MM.1S (cell line): ENCODE measurements around the gene BICC1.

Experiments
- DNase-seq: peaks from one replicate; pipeline ENCODE4 v3.0.0-alpha.2; 2015
- H2AFZ ChIP-seq: fragments of 300-600 bp; sonication (generic); 2 replicates; pipeline ENCODE4 v1.6.0; 2016; ENCODE audit warnings: antibody characterized with exemption, low read length
- H3F3A ChIP-seq: fragments of 300-600 bp; sonication (generic); 2 replicates; pipeline ENCODE4 v1.6.1; 2016; ENCODE audit warnings: mild to moderate bottlenecking, antibody characterized with exemption, low read length, moderate library complexity, mixed read lengths; ENCODE audit not compliant: insufficient read depth
- H3K27ac ChIP-seq: fragments of 300-600 bp; sonication (generic); 2 replicates; pipeline ENCODE4 v1.5.1; 2016; ENCODE audit warnings: mild to moderate bottlenecking, low read length
- H3K27me3 ChIP-seq: fragments of 300-600 bp; sonication (generic); replicated peaks from 2 replicates; pipeline ENCODE4 v1.6.0; 2016; ENCODE audit warnings: low read length; ENCODE audit not compliant: insufficient read depth
- H3K36me3 ChIP-seq: fragments of 300-600 bp; sonication (generic); replicated peaks from 2 replicates; pipeline ENCODE4 v1.6.1; 2016; ENCODE audit warnings: mild to moderate bottlenecking, low read length, mixed read lengths; ENCODE audit not compliant: insufficient read depth
- H3K4me1 ChIP-seq: fragments of 300-600 bp; sonication (generic); 2 replicates; pipeline ENCODE4 v1.6.1; 2016; ENCODE audit warnings: low read length, mixed read lengths
- H3K4me2 ChIP-seq: fragments of 300-600 bp; sonication (generic); 2 replicates; pipeline ENCODE4 v1.6.0; 2016; ENCODE audit warnings: low read depth, low read length
- H3K4me3 ChIP-seq: fragments of 300-600 bp; sonication (generic); 2 replicates; pipeline ENCODE4 v1.5.1; 2016; ENCODE audit warnings: low read length, mixed read lengths
- H3K79me2 ChIP-seq: fragments of 300-600 bp; sonication (generic); 2 replicates; pipeline ENCODE4 v1.6.1; 2016; ENCODE audit warnings: mixed run types, low read length, mixed read lengths
- H3K9ac ChIP-seq: fragments of 300-600 bp; sonication (generic); 2 replicates; pipeline ENCODE4 v1.6.1; 2016; ENCODE audit warnings: low read length, mixed read lengths
- H3K9me2 ChIP-seq: fragments of 300-600 bp; sonication (generic); replicated peaks from 2 replicates; pipeline ENCODE4 v1.6.1; 2016; ENCODE audit warnings: mild to moderate bottlenecking, low read length, mixed read lengths; ENCODE audit not compliant: insufficient read depth
- H3K9me3 ChIP-seq: fragments of 300-600 bp; sonication (generic); replicated peaks from 2 replicates; pipeline ENCODE4 v1.6.1; 2016; ENCODE audit warnings: mild to moderate bottlenecking, low read length, mixed read lengths; ENCODE audit not compliant: insufficient read depth
- H4K20me1 ChIP-seq: fragments of 300-600 bp; sonication (generic); 2 replicates; pipeline ENCODE4 v1.6.1; 2016; ENCODE audit warnings: mild to moderate bottlenecking, low read length, moderate library complexity, mixed read lengths; ENCODE audit not compliant: insufficient read depth
- EZH2 ChIP-seq: fragments of 300-600 bp; sonication (generic); optimal IDR thresholded peaks from 2 replicates; pipeline ENCODE3; 2017; ENCODE audit warnings: low read depth, mild to moderate bottlenecking, antibody characterized with exemption, low read length, mixed read lengths
- EZH2phosphoT487 ChIP-seq: fragments of 300-600 bp; sonication (generic); IDR thresholded peaks from 2 replicates; pipeline ENCODE4 v1.6.1; 2018; ENCODE audit warnings: antibody characterized with exemption, low read length
- TF ChIP-seq, protein P1 (sequence below): fragments of 300-600 bp; sonication (generic); IDR thresholded peaks from 2 replicates; pipeline ENCODE4 v1.5.1; 2016; ENCODE audit warnings: antibody characterized with exemption, low read length, mixed read lengths

BICC1 gene

DNA sequence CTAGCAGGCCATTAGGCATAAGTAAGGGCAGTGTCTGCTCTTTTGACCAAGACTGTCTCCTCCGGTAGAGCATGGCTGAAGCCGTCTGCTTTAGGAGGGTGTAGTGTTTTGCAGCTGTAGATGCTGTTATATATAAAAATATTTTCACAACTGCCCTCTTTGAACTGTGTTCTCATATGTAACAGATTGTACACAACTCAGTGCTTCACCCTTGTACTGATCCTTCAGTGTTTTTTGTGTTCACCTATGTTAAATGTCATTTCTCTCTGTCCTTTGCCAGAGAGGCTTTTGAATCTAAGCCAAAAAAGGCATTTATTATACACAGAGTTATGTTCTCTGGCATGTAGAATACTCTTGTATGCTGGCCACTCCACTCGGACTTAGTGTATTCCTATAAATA is 135.5 kb downstream of the BICC1 start:
- Histone ChIP-seq H3F3A (no peaks in the 10 kb centered on the region), H3K9me2 (no peaks in the 10 kb centered on the region), H3K36me3 (no peaks in the 10 kb centered on the region), H3K4me3 (no peak overlapping the region), H4K20me1 (no peaks in the 10 kb centered on the region), H3K27ac (no peak overlapping the region), H3K9me3 (no peaks in the 10 kb centered on the region; the same call in 1 of the 2 replicates), H3K79me2 (no peaks in the 10 kb centered on the region), H3K9ac (no peak overlapping the region), H3K4me2 (no peak overlapping the region), H3K4me1 (no peaks in the 10 kb centered on the region), H2AFZ (no peak overlapping the region), H3K27me3 (no peaks in the 10 kb centered on the region)
- DNase-seq, result no peak
- TF ChIP-seq EZH2phosphoT487 (no peak), EZH2 (no peak)
- TF ChIP-seq, protein P1, sequence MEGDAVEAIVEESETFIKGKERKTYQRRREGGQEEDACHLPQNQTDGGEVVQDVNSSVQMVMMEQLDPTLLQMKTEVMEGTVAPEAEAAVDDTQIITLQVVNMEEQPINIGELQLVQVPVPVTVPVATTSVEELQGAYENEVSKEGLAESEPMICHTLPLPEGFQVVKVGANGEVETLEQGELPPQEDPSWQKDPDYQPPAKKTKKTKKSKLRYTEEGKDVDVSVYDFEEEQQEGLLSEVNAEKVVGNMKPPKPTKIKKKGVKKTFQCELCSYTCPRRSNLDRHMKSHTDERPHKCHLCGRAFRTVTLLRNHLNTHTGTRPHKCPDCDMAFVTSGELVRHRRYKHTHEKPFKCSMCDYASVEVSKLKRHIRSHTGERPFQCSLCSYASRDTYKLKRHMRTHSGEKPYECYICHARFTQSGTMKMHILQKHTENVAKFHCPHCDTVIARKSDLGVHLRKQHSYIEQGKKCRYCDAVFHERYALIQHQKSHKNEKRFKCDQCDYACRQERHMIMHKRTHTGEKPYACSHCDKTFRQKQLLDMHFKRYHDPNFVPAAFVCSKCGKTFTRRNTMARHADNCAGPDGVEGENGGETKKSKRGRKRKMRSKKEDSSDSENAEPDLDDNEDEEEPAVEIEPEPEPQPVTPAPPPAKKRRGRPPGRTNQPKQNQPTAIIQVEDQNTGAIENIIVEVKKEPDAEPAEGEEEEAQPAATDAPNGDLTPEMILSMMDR, result no peak

- H3K9me3 ChIP-seq, result no peaks in the 10 kb centered on the region; the same call in 1 of the 2 replicates
- DNase-seq, result no peak
- H3K36me3 ChIP-seq, result no peaks in the 10 kb centered on the region
- no peaks in the 10 kb centered on the region for H3K27me3 ChIP-seq
- H3K4me2 ChIP-seq, result no peak overlapping the region
- no peaks in the 10 kb centered on the region for H3K79me2 ChIP-seq
- H3K9me2 ChIP-seq, result no peaks in the 10 kb centered on the region
- no peaks in the 10 kb centered on the region for H3K4me1 ChIP-seq
- H2AFZ ChIP-seq, result no peak overlapping the region
- no peak overlapping the region for H3K27ac ChIP-seq
- no peaks in the 10 kb centered on the region for H4K20me1 ChIP-seq
- TF ChIP-seq EZH2phosphoT487 (no peak), EZH2 (no peak)
- no peak overlapping the region for H3K9ac ChIP-seq
- no peaks in the 10 kb centered on the region for H3F3A ChIP-seq
- H3K4me3 ChIP-seq, result no peak overlapping the region
Observed at GRCh38 chr10:58651040-58651439, 138.4 kb downstream of the BICC1 start.

DNA sequence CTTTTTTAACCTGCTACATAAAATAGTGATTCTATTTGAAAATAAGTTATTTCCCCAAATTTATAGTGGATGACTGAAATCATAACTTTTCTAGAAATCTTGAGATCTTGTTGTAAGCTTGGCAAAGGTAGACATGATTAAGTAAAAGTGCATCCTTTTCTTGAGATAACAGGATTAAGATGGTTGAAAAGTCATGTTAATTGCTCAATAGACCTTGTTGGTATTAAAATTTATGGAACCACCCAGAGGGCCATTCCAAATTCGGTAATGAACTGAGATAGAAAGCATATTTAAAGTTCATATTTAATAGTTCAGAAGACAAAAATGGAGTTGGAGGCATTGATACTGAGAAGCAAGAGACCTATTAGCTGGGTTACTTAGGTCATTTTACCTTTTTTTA is 139.1 kb downstream of the BICC1 start:
- no peak overlapping the region for H3K9ac ChIP-seq
- H3K4me3 ChIP-seq, result no peak overlapping the region
- no peak overlapping the region for H3K27ac ChIP-seq
- no peaks in the 10 kb centered on the region for H3K27me3 ChIP-seq
- H4K20me1 ChIP-seq, result no peaks in the 10 kb centered on the region
- no peaks in the 10 kb centered on the region; the same call in 1 of the 2 replicates for H3K9me3 ChIP-seq
- H2AFZ ChIP-seq, result no peak overlapping the region
- no peaks in the 10 kb centered on the region for H3K9me2 ChIP-seq
- no peaks in the 10 kb centered on the region for H3F3A ChIP-seq
- DNase-seq, result no peak
- H3K4me2 ChIP-seq, result no peak overlapping the region
- no peak for TF ChIP-seq EZH2
- H3K79me2 ChIP-seq, result no peaks in the 10 kb centered on the region
- H3K4me1 ChIP-seq, result no peaks in the 10 kb centered on the region
- H3K36me3 ChIP-seq, result no peaks in the 10 kb centered on the region

- no peaks in the 10 kb centered on the region for H3K9me2 ChIP-seq
- H3K9me3 ChIP-seq, result no peaks in the 10 kb centered on the region; the same call in 1 of the 2 replicates
- H4K20me1 ChIP-seq, result no peaks in the 10 kb centered on the region
- no peaks in the 10 kb centered on the region for H3F3A ChIP-seq
- TF ChIP-seq EZH2phosphoT487 (no peak), EZH2 (no peak)
- no peak for DNase-seq
- H2AFZ ChIP-seq, result no peak overlapping the region
- H3K4me2 ChIP-seq, result no peak overlapping the region
- H3K4me1 ChIP-seq, result no peaks in the 10 kb centered on the region
- H3K27ac ChIP-seq, result no peak overlapping the region
- H3K79me2 ChIP-seq, result no peaks in the 10 kb centered on the region
- no peak overlapping the region for H3K9ac ChIP-seq
- H3K36me3 ChIP-seq, result no peaks in the 10 kb centered on the region
- H3K27me3 ChIP-seq, result no peaks in the 10 kb centered on the region
- no peak overlapping the region for H3K4me3 ChIP-seq
Observed at GRCh38 chr10:58653139-58653538, 140.5 kb downstream of the BICC1 start.
